GM12891 (cell line): Measurements from ENCODE around the gene ESR1.
"Not testable (repeated sequence)": the region's sequence is repeated elsewhere in the genome, so short reads cannot be mapped to it uniquely, and the experiment has no call there.

ENCODE experiments used
- DNase-seq: peaks from one replicate; pipeline ENCODE4 v3.0.0; 2011; ENCODE audit warnings: low spot score; ENCODE audit not compliant: insufficient read length
- FAIRE-seq: peaks from 2 replicates; lab custom pipeline; 2011; peaks lifted over from hg19 to GRCh38; lab: Jason Lieb, UNC
- PAX5 ChIP-seq: IDR thresholded peaks from 2 replicates; pipeline ENCODE4 v1.6.1; 2011; ENCODE audit warnings: low read length, moderate library complexity, mild to moderate bottlenecking; ENCODE audit not compliant: insufficient read depth, severe bottlenecking
- POLR2A ChIP-seq: IDR thresholded peaks from 2 replicates; pipeline ENCODE4 v1.6.1; 2011; ENCODE audit warnings: low read depth, low read length, control low read depth
- POLR2AphosphoS5 ChIP-seq: IDR thresholded peaks from 2 replicates; pipeline ENCODE4 v1.6.1; 2011; ENCODE audit warnings: low read depth, low read length, control low read depth
- POU2F2 ChIP-seq: IDR thresholded peaks from 2 replicates; pipeline ENCODE4 v1.6.1; 2011; ENCODE audit warnings: low read depth, mild to moderate bottlenecking, control low read depth, low read length, moderate library complexity
- SPI1 ChIP-seq: IDR thresholded peaks from 2 replicates; pipeline ENCODE4 v1.6.1; 2011; ENCODE audit warnings: low read depth, low read length, control low read depth
- TAF1 ChIP-seq: IDR thresholded peaks from 2 replicates; pipeline ENCODE4 v1.6.1; 2011; ENCODE audit warnings: low read depth, low read length, control low read depth

Gene ESR1

DNA sequence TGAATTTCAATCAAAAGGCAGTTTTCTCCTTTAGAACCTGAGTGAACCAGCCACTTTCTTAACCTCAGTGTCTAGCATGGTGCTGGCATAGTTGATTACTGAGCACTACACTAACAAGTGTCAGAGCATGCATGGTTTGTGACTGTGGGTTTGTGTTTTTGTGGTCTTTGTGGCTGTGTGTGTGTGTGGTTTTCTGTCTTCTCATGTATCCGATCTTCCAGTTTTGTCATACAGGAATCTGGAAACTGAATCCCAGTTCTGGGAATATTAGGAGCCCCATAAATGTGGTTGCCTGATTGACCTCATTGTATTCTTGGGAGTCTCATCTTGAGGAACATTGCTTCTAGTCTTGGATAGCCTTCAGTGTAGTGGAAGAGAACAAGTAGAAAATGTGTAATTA is 73.7 kb downstream of the ESR1 start:
- DNase-seq (no peak), FAIRE-seq (no peak)
- TF ChIP-seq SPI1 (no peak), POU2F2 (no peak), POLR2A (no peak), PAX5 (no peak), TAF1 (no peak), POLR2AphosphoS5 (no peak)

DNA sequence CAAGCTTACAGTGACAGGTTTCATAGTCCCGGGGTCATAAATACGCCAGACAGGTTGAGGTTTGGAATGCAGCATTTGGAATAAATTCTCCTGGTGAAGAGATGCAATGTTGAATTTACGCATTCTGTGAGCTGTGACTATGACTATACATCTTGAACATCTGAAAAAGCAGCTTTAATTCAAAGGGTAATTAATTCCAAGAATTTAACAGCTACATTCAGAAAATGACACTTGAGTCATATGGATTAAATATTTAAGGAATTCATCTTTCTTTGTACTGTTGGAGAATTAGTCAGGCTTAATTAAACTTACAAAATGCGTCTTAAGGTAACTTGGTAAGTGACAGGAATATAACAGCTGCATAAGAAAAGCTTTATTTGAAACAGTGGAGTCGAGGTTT is 74.7 kb downstream of the ESR1 start:
- DNase-seq (no peak), FAIRE-seq (no peak)
- TF ChIP-seq POU2F2 (no peak), POLR2AphosphoS5 (no peak), PAX5 (no peak), POLR2A (no peak), SPI1 (no peak), TAF1 (no peak)

- TF ChIP-seq POU2F2 = no peak
- no peak for TF ChIP-seq POLR2A
- TF ChIP-seq POLR2AphosphoS5 = no peak
- no peak for TF ChIP-seq SPI1
- TF ChIP-seq PAX5 = no peak
- FAIRE-seq = no peak
- DNase-seq = no peak
Measured at GRCh38 chr6:151885234-151885633, 77.8 kb downstream of the ESR1 start.

GRCh38 chr6:151891524-151891923 is 84.0 kb downstream of the ESR1 start:
- FAIRE-seq (no peak), DNase-seq (no peak)
- TF ChIP-seq SPI1 = no peak
- TF ChIP-seq POLR2A = no peak
- TF ChIP-seq PAX5 = no peak
- no peak for TF ChIP-seq POU2F2
- TF ChIP-seq TAF1 = no peak
- no peak for TF ChIP-seq POLR2AphosphoS5

GRCh38 chr6:151894426-151894825 is 86.9 kb downstream of the ESR1 start:
- FAIRE-seq, DNase-seq: not testable (repeated sequence)

DNA sequence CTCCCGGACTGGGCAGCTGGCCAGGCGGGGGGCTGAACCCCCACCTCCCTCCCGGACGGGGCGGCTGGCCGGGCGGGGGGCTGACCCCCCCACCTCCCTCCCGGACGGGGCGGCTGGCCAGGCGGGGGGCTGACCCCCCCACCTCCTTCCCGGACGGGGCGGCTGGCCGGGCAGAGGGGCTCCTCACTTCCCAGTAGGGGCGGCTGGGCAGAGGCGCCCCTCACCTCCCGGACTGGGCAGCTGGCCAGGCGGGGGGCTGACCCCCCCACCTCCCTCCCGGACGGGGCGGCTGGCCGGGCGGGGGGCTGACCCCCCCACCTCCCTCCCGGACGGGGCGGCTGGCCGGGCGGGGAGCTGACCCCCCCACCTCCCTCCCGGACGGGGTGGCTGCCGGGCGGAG is 91.7 kb downstream of the ESR1 start:
- DNase-seq, FAIRE-seq: not testable (repeated sequence)

- DNase-seq, FAIRE-seq: not testable (repeated sequence)
Measured at GRCh38 chr6:151899796-151900195, 92.3 kb downstream of the ESR1 start.

GRCh38 chr6:151900256-151900655 is 92.8 kb downstream of the ESR1 start:
- DNase-seq (no peak), FAIRE-seq (no peak)
- TF ChIP-seq POLR2A (no peak), POLR2AphosphoS5 (no peak), POU2F2 (no peak), TAF1 (no peak), PAX5 (no peak), SPI1 (no peak)

DNA sequence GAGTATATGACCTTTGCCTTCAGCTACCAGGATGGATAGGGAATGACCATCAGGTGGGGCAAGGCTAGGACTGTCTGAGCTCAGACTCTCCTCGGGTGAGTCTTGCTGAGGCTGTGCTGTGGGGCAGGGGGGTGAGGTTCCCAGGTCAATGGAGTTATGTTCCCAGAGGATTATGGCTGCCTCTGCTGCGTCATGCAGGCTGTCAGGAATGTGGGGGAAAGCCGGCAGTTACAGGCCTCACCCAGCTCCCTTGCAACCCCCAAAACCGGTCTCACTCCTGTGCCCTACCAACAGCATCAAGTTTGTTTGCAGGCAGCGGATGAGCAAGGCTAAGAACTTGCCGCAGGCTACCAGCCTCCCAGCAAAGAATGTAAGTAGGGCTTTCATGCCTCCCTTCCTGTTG is 93.5 kb downstream of the ESR1 start:
- no peak for DNase-seq
- FAIRE-seq = no peak
- TF ChIP-seq POU2F2 (no peak), POLR2AphosphoS5 (no peak), TAF1 (no peak), PAX5 (no peak), POLR2A (no peak), SPI1 (no peak)

DNA sequence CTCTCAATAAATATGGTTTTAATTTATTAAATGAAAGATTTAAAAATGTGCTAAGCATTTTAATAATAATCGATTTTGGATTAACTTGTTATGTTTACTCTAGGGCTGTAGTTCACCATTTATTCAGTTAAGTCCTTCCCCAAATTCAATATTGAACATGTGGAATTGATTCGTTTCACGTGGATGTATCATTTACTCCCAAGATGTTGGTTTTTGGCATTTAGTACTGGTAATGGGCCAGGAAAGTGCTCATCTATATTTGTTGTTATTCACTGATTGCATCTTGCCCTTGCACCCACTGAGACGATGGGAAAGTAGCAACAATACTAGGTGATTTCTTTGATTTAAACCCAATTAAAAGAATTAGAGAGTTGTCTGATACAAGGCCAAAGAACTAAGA is 97.1 kb downstream of the ESR1 start:
- FAIRE-seq (no peak), DNase-seq (no peak)
- no peak for TF ChIP-seq POLR2AphosphoS5
- no peak for TF ChIP-seq TAF1
- TF ChIP-seq PAX5 = no peak
- TF ChIP-seq POU2F2 = no peak
- TF ChIP-seq POLR2A = no peak
- no peak for TF ChIP-seq SPI1

- DNase-seq (no peak), FAIRE-seq (no peak)
- TF ChIP-seq POU2F2 (no peak), PAX5 (no peak), SPI1 (no peak), POLR2AphosphoS5 (no peak), POLR2A (no peak), TAF1 (no peak)
Measured at GRCh38 chr6:151905072-151905471, 97.6 kb downstream of the ESR1 start.
